Nephron (organoid): ENCODE data around the gene TRA2B.
A peak's percentile ranks its signal among the peaks of the same experiment; 100 is the strongest.

Experiments used
- H3K27ac Mint-ChIP-seq, 3 experiments: 2 replicates each; pipeline ENCODE4 v1.8.0; 2020; ENCODE audit warnings: mixed read lengths in 3 of 3, mild to moderate bottlenecking in 2 of 3, moderate library complexity in 1 of 3
- H3K27me3 Mint-ChIP-seq: 2 replicates; pipeline ENCODE4 v1.8.0; 2021; ENCODE audit warnings: low read depth, mild to moderate bottlenecking, moderate library complexity, mixed read lengths
- H3K36me3 Mint-ChIP-seq: 2 replicates; pipeline ENCODE4 v1.8.0; 2020; ENCODE audit warnings: low read depth, mixed read lengths
- H3K4me1 Mint-ChIP-seq: 2 replicates; pipeline ENCODE4 v1.8.0; 2020; ENCODE audit warnings: mixed read lengths
- H3K4me3 Mint-ChIP-seq, 3 experiments: 2 replicates each; pipeline ENCODE4 v1.8.0; 2020; ENCODE audit warnings: mild to moderate bottlenecking in 3 of 3, mixed read lengths in 3 of 3, moderate library complexity in 2 of 3
- H3K9me3 Mint-ChIP-seq: 2 replicates; pipeline ENCODE4 v1.8.0; 2020; ENCODE audit warnings: mixed read lengths
- CTCF ChIP-seq, 3 experiments: fragments of 200-600 bp; sonication (generic); IDR thresholded peaks; one replicate each; pipeline ENCODE4 v1.5.0; 2021; ENCODE audit warnings: antibody characterized with exemption in 3 of 3; ENCODE audit not compliant: unreplicated experiment in 3 of 3

The TRA2B gene

DNA sequence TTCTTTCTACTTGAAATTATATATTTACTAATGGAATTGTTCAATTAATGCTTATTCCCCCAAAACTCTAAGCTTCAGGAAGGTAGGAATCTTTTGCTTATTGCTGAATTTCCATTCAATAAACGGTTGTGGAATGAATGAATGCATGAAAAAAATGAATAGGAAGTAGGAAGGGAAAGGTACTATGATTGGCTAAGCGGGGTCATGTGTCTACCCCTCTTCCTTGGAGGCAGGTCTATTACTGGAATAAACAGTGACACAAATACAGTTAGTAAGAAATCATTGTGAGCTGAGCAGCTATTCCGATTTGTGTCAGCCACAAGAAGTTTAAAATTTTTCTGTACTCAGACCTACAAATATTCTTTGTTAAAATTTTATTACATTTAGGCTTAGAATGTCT, 10.5 kb upstream of the TRA2B start:
- no peak overlapping the region for H3K27ac Mint-ChIP-seq
- peaks cover 20% of the 10 kb centered on the region for H3K27me3 Mint-ChIP-seq
- no peak for TF ChIP-seq CTCF (IDR thresholded peaks at IDR 0.05; ENCODE audit: unreplicated experiment in 3 of 3)
- no peak overlapping the region for H3K4me3 Mint-ChIP-seq
- H3K36me3 Mint-ChIP-seq = no peaks in the 10 kb centered on the region
- peaks cover 2% of the 10 kb centered on the region for H3K9me3 Mint-ChIP-seq
- H3K4me1 Mint-ChIP-seq = no peaks in the 10 kb centered on the region

- Mint-ChIP-seq H3K4me3 (no peak overlapping the region), H3K4me1 (no peaks in the 10 kb centered on the region), H3K27me3 (peaks cover 8% of the 10 kb centered on the region), H3K27ac (no peak overlapping the region), H3K36me3 (no peaks in the 10 kb centered on the region), H3K9me3 (no peaks in the 10 kb centered on the region)
- TF ChIP-seq CTCF (IDR thresholded peaks at IDR 0.05; ENCODE audit: unreplicated experiment in 3 of 3) = peak; percentile 12 to 32 (median 26)
Measured at GRCh38 chr3:185943760-185944106, 5.9 kb upstream of the TRA2B start.

DNA sequence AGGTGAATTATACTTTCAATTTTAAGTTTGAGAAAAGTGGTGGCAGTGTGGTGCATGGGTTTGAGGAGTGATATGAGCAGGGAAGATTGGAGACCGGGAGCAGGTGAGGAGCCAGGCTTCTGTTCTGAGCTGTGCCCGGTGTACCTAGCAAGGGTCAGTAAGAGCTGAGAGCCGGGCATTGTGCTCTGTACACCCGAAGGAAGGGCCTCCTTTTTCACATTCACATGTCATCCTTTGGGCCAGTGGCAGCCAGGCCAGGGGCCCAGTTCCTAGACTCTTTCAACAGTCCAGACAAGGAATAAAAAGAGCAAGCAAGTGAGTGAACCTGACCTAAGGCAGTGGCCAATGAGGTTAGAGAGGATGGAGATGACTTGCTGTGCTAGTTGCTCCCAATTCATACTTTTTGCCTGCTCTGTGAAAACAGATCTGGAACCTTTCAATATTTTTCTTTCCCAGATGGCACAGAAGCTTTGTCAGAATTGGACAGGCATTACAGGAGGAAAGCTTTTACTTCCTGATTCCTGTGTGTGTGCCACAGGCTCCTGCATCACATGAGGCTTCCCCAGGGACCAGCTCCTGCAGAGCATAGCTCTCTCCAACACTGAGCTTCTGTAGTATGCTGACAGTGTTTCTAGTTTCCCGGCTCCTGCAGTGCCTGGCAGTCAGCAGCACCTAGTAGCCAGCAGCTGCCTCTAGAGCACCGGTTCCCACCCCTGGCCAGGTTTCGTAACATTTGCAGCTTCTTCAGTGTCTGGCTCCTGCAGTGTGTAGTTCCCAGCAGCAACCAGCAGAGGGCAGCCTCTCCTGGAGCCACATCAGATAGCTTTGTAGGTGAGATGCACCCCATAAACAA, 5.3 kb upstream of the TRA2B start:
- H3K4me3 Mint-ChIP-seq = peak overlapping the region in 2 of 3 experiments; percentile 10 to 47
- peak; percentile 97 to 99 (median 99) for TF ChIP-seq CTCF (IDR thresholded peaks at IDR 0.05; ENCODE audit: unreplicated experiment in 3 of 3)

DNA sequence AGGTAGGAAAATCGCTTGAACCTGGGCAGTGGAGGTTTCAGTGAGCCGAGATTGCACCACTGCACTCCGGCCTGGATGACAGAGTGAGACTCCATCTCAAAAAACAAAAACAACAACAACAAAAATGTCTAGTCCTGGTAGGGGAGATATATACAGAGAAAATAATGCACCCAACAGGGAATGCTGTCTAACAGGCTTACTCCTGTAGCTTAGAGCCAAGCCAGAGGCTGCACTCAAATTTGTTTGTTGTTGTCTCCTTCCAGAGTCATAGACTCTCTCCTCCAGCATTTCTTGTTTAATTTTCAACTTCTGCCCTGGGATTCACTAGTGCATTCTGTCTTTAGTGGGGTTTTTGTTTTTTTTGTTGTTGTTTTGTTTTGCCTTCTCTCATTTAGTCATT, 4.6 kb upstream of the TRA2B start:
- Mint-ChIP-seq H3K27me3 (peaks cover 8% of the 10 kb centered on the region), H3K9me3 (peaks cover 4% of the 10 kb centered on the region), H3K4me3 (no peak overlapping the region), H3K4me1 (peaks cover 3% of the 10 kb centered on the region), H3K27ac (no peak overlapping the region), H3K36me3 (peaks cover 3% of the 10 kb centered on the region)
- TF ChIP-seq CTCF (IDR thresholded peaks at IDR 0.05; ENCODE audit: unreplicated experiment in 3 of 3) = no peak

More for the DNA sequence above, 5.3 kb upstream of the TRA2B start:
- Mint-ChIP-seq H3K27me3 (peaks cover 8% of the 10 kb centered on the region), H3K36me3 (no peaks in the 10 kb centered on the region), H3K9me3 (peaks cover 2% of the 10 kb centered on the region), H3K27ac (no peak overlapping the region), H3K4me1 (peaks cover 2% of the 10 kb centered on the region)

DNA sequence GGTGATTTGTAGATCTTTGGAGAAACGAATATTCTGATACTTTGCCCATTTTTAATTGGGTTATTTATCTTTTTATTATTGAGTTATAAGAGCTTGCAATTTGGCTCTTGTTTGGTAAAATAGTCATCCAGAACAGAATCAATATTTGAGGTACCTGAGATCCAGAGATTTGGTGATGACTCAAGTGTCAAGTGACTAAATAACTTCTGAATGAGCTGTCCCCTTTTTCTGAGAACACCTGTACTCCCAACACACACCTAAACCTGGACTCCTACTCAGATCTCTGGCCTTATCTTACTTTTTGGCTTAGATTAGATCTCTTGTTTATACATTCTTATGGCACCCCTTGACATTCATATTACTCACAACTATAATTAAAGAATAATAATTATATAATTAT, 3.1 kb upstream of the TRA2B start:
- Mint-ChIP-seq H3K4me3 (no peak overlapping the region), H3K36me3 (peaks cover 10% of the 10 kb centered on the region), H3K27ac (no peak overlapping the region), H3K9me3 (peaks cover 4% of the 10 kb centered on the region), H3K4me1 (peaks cover 4% of the 10 kb centered on the region), H3K27me3 (peaks cover under 1% of the 10 kb centered on the region)
- TF ChIP-seq CTCF (IDR thresholded peaks at IDR 0.05; ENCODE audit: unreplicated experiment in 3 of 3) = no peak

GRCh38 chr3:185939721-185940120, 1.9 kb upstream of the TRA2B start:
- peak overlapping the region; percentile 43 to 74 (median 46) for H3K4me3 Mint-ChIP-seq
- peaks cover 17% of the 10 kb centered on the region for H3K4me1 Mint-ChIP-seq
- H3K9me3 Mint-ChIP-seq = peaks cover 4% of the 10 kb centered on the region
- TF ChIP-seq CTCF (IDR thresholded peaks at IDR 0.05; ENCODE audit: unreplicated experiment in 3 of 3) = no peak
- H3K27me3 Mint-ChIP-seq = no peaks in the 10 kb centered on the region
- peak overlapping the region; percentile 15 to 49 (median 28) for H3K27ac Mint-ChIP-seq
- peaks cover 10% of the 10 kb centered on the region for H3K36me3 Mint-ChIP-seq
